Spleen (tissue), 11 donors: ENCODE results near the gene UQCRC1. TPM values are rescaled to one million over a fixed set of nuclear protein-coding genes. Genes with fewer than 3 reads are reported as not detected.
"Not testable (repeated sequence)": the region's sequence is repeated elsewhere in the genome, so short reads cannot be mapped to it uniquely, and the experiment has no call there.

Source experiments
- DNase-seq: peaks from one replicate; pipeline ENCODE4 v3.0.0-alpha.2; 2020
- H3K27ac ChIP-seq, 8 donors: fragments of 200-600 bp; sonication (generic) in 7 of 8; 1 replicate in 4 of 8; 2 replicates in 4 of 8; pipeline versions ENCODE4 v1.5.0 to v1.8.0; 2016 to 2021; ENCODE audit warnings: inconsistent platforms in 4 of 8, mild to moderate bottlenecking in 4 of 8, moderate library complexity in 1 of 8
- H3K27me3 ChIP-seq, 7 donors: fragments of 200-600 bp; sonication (generic) in 6 of 7; replicated peaks in 1 of 7; 1 replicate in 4 of 7; 2 replicates in 3 of 7; pipeline versions ENCODE4 v1.5.0 to v1.8.0; 2016 to 2021; ENCODE audit warnings: inconsistent platforms in 3 of 7, mild to moderate bottlenecking in 1 of 7
- H3K36me3 ChIP-seq, 6 donors: fragments of 200-600 bp; sonication (generic) in 5 of 6; 1 replicate in 4 of 6; 2 replicates in 2 of 6; pipeline versions ENCODE4 v1.5.0 to v1.8.0; 2016 to 2021; ENCODE audit warnings: inconsistent platforms in 2 of 6
- H3K4me1 ChIP-seq, 6 donors: fragments of 200-600 bp; sonication (generic) in 5 of 6; 1 replicate in 3 of 6; 2 replicates in 3 of 6; pipeline versions ENCODE4 v1.5.0 to v1.8.0; 2016 to 2021; ENCODE audit warnings: inconsistent platforms in 3 of 6
- H3K4me3 ChIP-seq, 8 donors: fragments of 200-600 bp; sonication (generic) in 7 of 8; 1 replicate in 4 of 8; 2 replicates in 4 of 8; pipeline versions ENCODE4 v1.5.0 to v1.8.0; 2016 to 2021; ENCODE audit warnings: inconsistent platforms in 4 of 8, mild to moderate bottlenecking in 4 of 8, moderate library complexity in 2 of 8
- H3K9me3 ChIP-seq, 8 donors: fragments of 200-600 bp; sonication (generic) in 7 of 8; 1 replicate in 4 of 8; 2 replicates in 4 of 8; pipeline versions ENCODE4 v1.5.0 to v1.8.0; 2016 to 2021; ENCODE audit warnings: inconsistent platforms in 4 of 8
- CTCF ChIP-seq, 11 experiments: fragments of 200-600 bp in 7 of 11; fragments of 450-650 bp in 4 of 11; sonication (generic) in 4 of 11; IDR thresholded peaks in 8 of 11; conservative IDR thresholded peaks in 3 of 11; 1 replicate in 7 of 11; 2 replicates in 4 of 11; pipeline versions ENCODE4 v1.4.0 to v1.8.0; 2016 to 2021; ENCODE audit warnings: antibody characterized with exemption in 11 of 11, inconsistent platforms in 4 of 11, mild to moderate bottlenecking in 1 of 11
- POLR2A ChIP-seq, 3 donors: fragments of 450-650 bp; IDR thresholded peaks; one replicate each; pipeline ENCODE4 v1.5.1; 2017; ENCODE audit warnings: antibody characterized with exemption in 3 of 3, mild to moderate bottlenecking in 1 of 3
- POLR2AphosphoS5 ChIP-seq, 3 donors: sonication (generic); formaldehyde crosslinking; IDR thresholded peaks; one replicate each; pipeline ENCODE4 v1.5.1; 2017; ENCODE audit warnings: antibody characterized with exemption in 3 of 3
- WGBS, 5 donors: extraction: QIAGEN DNeasy Blood & Tissue Kit in 3 of 5; methylation state at CpG; one replicate each; pipeline versions ENCODE4 v1.1.5 to v1.1.7; 2013 to 2018; 5-methylcytosine and 5-hydroxymethylcytosine counted together
- intact Hi-C: fragments of 100-400 bp; cut with DNase I; formaldehyde crosslinking; loops from one replicate; pipeline ENCODE4 v1.15.0; 2023; ENCODE audit warnings: low total_unique reads
- microRNA-seq, 3 donors: library from miRNA; unstranded; fragments of <30 nt; microRNA quantifications; one replicate each; pipeline versions ENCODE4 to v1.1.0, GENCODE V29; 2019 to 2020
- polyA plus RNA-seq, 3 donors: library from polyadenylated mRNA; stranded (reverse); fragments of 200-250 nt; gene quantifications; one replicate each; pipeline ENCODE4 v1.2.1, GENCODE V29; 2013
- small RNA-seq, 4 donors: library from RNA; depleted of rRNA; stranded (forward); fragments of <200 nt; gene quantifications; one replicate each; pipeline ENCODE3, GENCODE V24; 2016
- total RNA-seq, 7 donors: library from RNA; depleted of rRNA in 3 of 7; stranded (reverse); fragments of >200 nt in 3 of 7; fragmentation: NEBNext Ultra II Directional in 4 of 7; extraction: Animal tissue kit (Norgen Biotek cat#: 25700) in 4 of 7; gene quantifications; one replicate each; pipeline versions ENCODE4 v1.1.0 to v1.2.1, GENCODE V29; 2016 to 2021
- donor health status: healthy with polysubstance abuse.
- donor health status: DM: no; HTN: no; CAD: no; lungs with moderate emphysema.
- donor health status: DM: no; HTN: no; CAD: no.
- donor health status: Bipolar disorder and iron deficiency.
- donor health status: healthy.
- donor health status: DM: no; HTN: no; CAD: no.
- donor health status: DM: yes; HTN: yes; CAD: no.

The UQCRC1 gene
- total and polyA plus RNA-seq, 10 donors: 88.6 to 222 (median 128) TPM

- no peak for TF ChIP-seq POLR2A (IDR thresholded peaks at IDR 0.05)
- TF ChIP-seq CTCF (IDR thresholded peaks at IDR 0.05 in 8 of 11, conservative IDR thresholded peaks at IDR 0.05 in 3 of 11): no peak
- no peak for TF ChIP-seq POLR2AphosphoS5 (IDR thresholded peaks at IDR 0.05)
- Histone ChIP-seq H3K4me1 (peaks cover 0 to 80% (median 26%) of the 10 kb centered on the region in 6 donors), H3K36me3 (peaks cover 0 to 37% (median 0%) of the 10 kb centered on the region in 6 donors), H3K27ac (peak overlapping the region in 6 of 8 donors; percentile 34 to 87 (median 71)), H3K27me3 (no peaks in the 10 kb centered on the region), H3K9me3 (no peaks in the 10 kb centered on the region), H3K4me3 (peak overlapping the region in 1 of 8 donors; percentile 33)
- DNase-seq: peak; percentile 64
- intact Hi-C loops: loop anchor here (5.0 to 10.0 kb wide), 2 partner anchors 90 to 278 kb away; no protein-coding TSS in a partner anchor
- WGBS, 5 donors: 70 to 81% (median 78%) methylated on average over 14 of the region's 14 CpGs
Observed at GRCh38 chr3:48552111-48552951, 57.1 kb downstream of the UQCRC1 start.

- intact Hi-C loops: loop anchor here (5.0 to 10.0 kb wide), 2 partner anchors 89 to 277 kb away; no protein-coding TSS in a partner anchor
- not testable (repeated sequence) for H3K9me3 ChIP-seq, DNase-seq
Observed at GRCh38 chr3:48551651-48552050, 57.8 kb downstream of the UQCRC1 start.

More at GRCh38 chr3:48551651-48552050, 57.8 kb downstream of the UQCRC1 start:
- 78 to 99% (median 90%) methylated on average over 7 of the region's 7 CpGs for WGBS, 5 donors
- Histone ChIP-seq H3K36me3 (peaks cover 0 to 44% (median 0%) of the 10 kb centered on the region in 6 donors), H3K4me1 (peaks cover 0 to 76% (median 23%) of the 10 kb centered on the region in 6 donors), H3K27ac (peak overlapping the region in 2 of 8 donors; percentile 85 to 87)
- H3K4me3 ChIP-seq, H3K27me3 ChIP-seq: not testable (repeated sequence)

Small RNA genes within 50 kb of the gene (microRNA-seq; reads per million reads assigned to microRNA genes)
- gene MIR4793 (0 reads per million in 3 donors), gene MIR6823 (0 reads per million in 3 donors), gene MIR711 (0 reads per million in 3 donors)

Small RNA genes within 50 kb of the gene (small RNA-seq; reads per million reads assigned to genes)
- gene MIR6823: 0 reads per million in 4 donors

Other genes starting within 250 kb of the UQCRC1 start
- gene FBXW12, start 237.4 kb downstream of the UQCRC1 start, total RNA-seq: under 1 TPM in 2 of 7 donors, not detected in 5; 0.33 to 0.42 TPM
- not detected for gene FBXW12, start 237.4 kb downstream of the UQCRC1 start, polyA plus RNA-seq
- 10 to 100 TPM; 31.8 to 95.9 (median 58.2) TPM for gene PLXNB1, start 179.6 kb downstream of the UQCRC1 start, total RNA-seq
- 10 to 100 TPM; 12.3 to 58.3 (median 35.8) TPM for gene PLXNB1, start 179.6 kb downstream of the UQCRC1 start, polyA plus RNA-seq
- gene CCDC51, start 169.5 kb downstream of the UQCRC1 start, total RNA-seq: 10 to 100 TPM in 6 of 7 donors, 1 to 10 TPM in 1; 8.4 to 22.2 (median 18.7) TPM
- gene CCDC51, start 169.5 kb downstream of the UQCRC1 start, polyA plus RNA-seq: 10 to 100 TPM; 10.2 to 15.8 (median 12.4) TPM
- 100 to 1,000 TPM; 145 to 258 (median 170) TPM for gene TMA7, start 169.4 kb downstream of the UQCRC1 start, total RNA-seq
- 100 to 1,000 TPM; 606 to 753 (median 701) TPM for gene TMA7, start 169.4 kb downstream of the UQCRC1 start, polyA plus RNA-seq
- 10 to 100 TPM in 1 of 7 donors, 1 to 10 TPM in 6; 6.4 to 10.0 (median 7.0) TPM for gene ATRIP, start 162.9 kb downstream of the UQCRC1 start, total RNA-seq
- 1 to 10 TPM; 5.2 to 5.7 (median 5.2) TPM for gene ATRIP, start 162.9 kb downstream of the UQCRC1 start, polyA plus RNA-seq
- gene SHISA5, start 105.5 kb downstream of the UQCRC1 start, total RNA-seq: 100 to 1,000 TPM; 154 to 227 (median 182) TPM
- gene SHISA5, start 105.5 kb downstream of the UQCRC1 start, polyA plus RNA-seq: 100 to 1,000 TPM in 1 of 3 donors, 10 to 100 TPM in 2; 80.2 to 132 (median 85.6) TPM
- 10 to 100 TPM; 11.0 to 43.1 (median 22.8) TPM for gene PFKFB4, start 52.8 kb downstream of the UQCRC1 start, total RNA-seq
- 1 to 10 TPM; 2.0 to 4.8 (median 3.8) TPM for gene PFKFB4, start 52.8 kb downstream of the UQCRC1 start, polyA plus RNA-seq
- under 1 TPM in 5 of 7 donors, not detected in 2; 0.20 to 0.60 (median 0.51) TPM for gene UCN2, start 45.9 kb downstream of the UQCRC1 start, total RNA-seq
- gene UCN2, start 45.9 kb downstream of the UQCRC1 start, polyA plus RNA-seq: under 1 TPM; 0.21 to 0.61 (median 0.45) TPM
- gene COL7A1, start 14.3 kb downstream of the UQCRC1 start, total RNA-seq: 10 to 100 TPM in 5 of 7 donors, 1 to 10 TPM in 2; 8.6 to 33.7 (median 13.5) TPM
- 100 to 1,000 TPM in 2 of 3 donors, 10 to 100 TPM in 1; 39.7 to 144 (median 110) TPM for gene COL7A1, start 14.3 kb downstream of the UQCRC1 start, polyA plus RNA-seq
- not detected for gene TMEM89, start 12.1 kb upstream of the UQCRC1 start, total RNA-seq
- under 1 TPM in 2 of 3 donors, not detected in 1; 0.42 to 0.46 TPM for gene TMEM89, start 12.1 kb upstream of the UQCRC1 start, polyA plus RNA-seq
- 10 to 100 TPM; 18.0 to 59.7 (median 23.1) TPM for gene SLC26A6, start 25.8 kb upstream of the UQCRC1 start, total RNA-seq
- gene SLC26A6, start 25.8 kb upstream of the UQCRC1 start, polyA plus RNA-seq: 10 to 100 TPM in 2 of 3 donors, 1 to 10 TPM in 1; 8.5 to 21.6 (median 17.1) TPM
- gene CELSR3, start 53.2 kb upstream of the UQCRC1 start, total RNA-seq: 1 to 10 TPM in 6 of 7 donors, under 1 TPM in 1; 0.56 to 2.7 (median 1.8) TPM
- 1 to 10 TPM in 2 of 3 donors, under 1 TPM in 1; 0.89 to 2.5 (median 2.0) TPM for gene CELSR3, start 53.2 kb upstream of the UQCRC1 start, polyA plus RNA-seq
- 10 to 100 TPM; 13.5 to 33.9 (median 19.9) TPM for gene NCKIPSD, start 76.3 kb upstream of the UQCRC1 start, total RNA-seq
- gene NCKIPSD, start 76.3 kb upstream of the UQCRC1 start, polyA plus RNA-seq: 10 to 100 TPM in 1 of 3 donors, 1 to 10 TPM in 2; 5.9 to 10.3 (median 6.3) TPM
- gene IP6K2, start 107.6 kb upstream of the UQCRC1 start, total RNA-seq: 100 to 1,000 TPM in 1 of 7 donors, 10 to 100 TPM in 6; 62.1 to 105 (median 74.8) TPM
- 10 to 100 TPM; 64.8 to 81.5 (median 79.1) TPM for gene IP6K2, start 107.6 kb upstream of the UQCRC1 start, polyA plus RNA-seq
- gene PRKAR2A, start 238.2 kb upstream of the UQCRC1 start, total RNA-seq: 10 to 100 TPM; 15.3 to 38.5 (median 26.3) TPM
- gene PRKAR2A, start 238.2 kb upstream of the UQCRC1 start, polyA plus RNA-seq: 1 to 10 TPM; 4.8 to 8.3 (median 5.0) TPM